RPMI7951 (cell line): ENCODE data around the gene MBOAT2. TPM values are rescaled to one million over a fixed set of nuclear protein-coding genes. Genes with fewer than 3 reads are reported as not detected.
"Not testable (repeated sequence)": the region's sequence is repeated elsewhere in the genome, so short reads cannot be mapped to it uniquely, and the experiment has no call there.

Source experiments
- DNase-seq: peaks from one replicate; pipeline ENCODE4 v3.0.0-alpha.2; 2012; ENCODE audit warnings: low read depth
- total RNA-seq: library from RNA; depleted of rRNA; stranded (reverse); fragments of >200 nt; shearing (Covaris generic); gene quantifications from 2 replicates; pipeline ENCODE4 v1.2.3, GENCODE V29; 2014

The MBOAT2 gene
- total RNA-seq, 1 experiment from 2014 or later = 41.1 TPM

DNA sequence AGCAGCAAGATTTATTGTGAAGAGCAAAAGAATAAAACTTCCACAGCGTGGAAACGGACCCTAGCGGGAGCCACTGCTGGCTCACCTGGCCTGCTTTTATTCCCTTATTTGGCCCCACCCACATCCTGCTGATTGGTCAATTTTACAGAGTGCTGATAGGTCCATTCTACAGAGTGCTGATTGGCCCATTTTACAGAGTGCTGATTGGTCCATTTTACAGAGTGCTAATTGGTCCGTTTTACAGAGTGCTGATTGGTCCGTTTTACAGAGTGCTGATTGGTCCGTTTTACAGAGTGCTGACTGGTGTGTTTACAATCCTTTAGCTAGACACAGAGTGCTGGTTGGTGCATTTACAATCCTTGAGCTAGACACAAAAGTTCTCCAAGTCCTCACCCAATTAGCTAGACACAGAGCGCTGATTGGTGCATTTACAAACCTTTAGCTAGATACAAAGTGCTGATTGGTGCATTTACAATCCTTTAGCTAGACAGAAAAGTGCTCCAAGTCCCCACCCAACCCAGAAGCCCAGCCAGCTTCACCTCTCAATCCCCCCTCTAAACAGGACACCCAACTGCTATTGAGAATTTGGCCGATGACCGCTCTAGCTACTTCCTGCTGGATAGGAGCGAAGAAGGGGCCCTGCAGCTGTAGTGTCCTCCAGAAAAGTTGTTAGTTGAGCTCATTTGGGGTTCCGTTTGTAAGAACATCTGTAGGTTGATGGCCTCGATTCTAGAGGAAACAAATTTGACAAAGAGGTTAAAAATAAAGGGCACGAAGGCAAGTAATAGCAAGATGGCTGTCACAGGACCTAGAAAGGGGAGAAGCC is 108.2 kb downstream of the MBOAT2 start:
- not testable (repeated sequence) for DNase-seq

DNA sequence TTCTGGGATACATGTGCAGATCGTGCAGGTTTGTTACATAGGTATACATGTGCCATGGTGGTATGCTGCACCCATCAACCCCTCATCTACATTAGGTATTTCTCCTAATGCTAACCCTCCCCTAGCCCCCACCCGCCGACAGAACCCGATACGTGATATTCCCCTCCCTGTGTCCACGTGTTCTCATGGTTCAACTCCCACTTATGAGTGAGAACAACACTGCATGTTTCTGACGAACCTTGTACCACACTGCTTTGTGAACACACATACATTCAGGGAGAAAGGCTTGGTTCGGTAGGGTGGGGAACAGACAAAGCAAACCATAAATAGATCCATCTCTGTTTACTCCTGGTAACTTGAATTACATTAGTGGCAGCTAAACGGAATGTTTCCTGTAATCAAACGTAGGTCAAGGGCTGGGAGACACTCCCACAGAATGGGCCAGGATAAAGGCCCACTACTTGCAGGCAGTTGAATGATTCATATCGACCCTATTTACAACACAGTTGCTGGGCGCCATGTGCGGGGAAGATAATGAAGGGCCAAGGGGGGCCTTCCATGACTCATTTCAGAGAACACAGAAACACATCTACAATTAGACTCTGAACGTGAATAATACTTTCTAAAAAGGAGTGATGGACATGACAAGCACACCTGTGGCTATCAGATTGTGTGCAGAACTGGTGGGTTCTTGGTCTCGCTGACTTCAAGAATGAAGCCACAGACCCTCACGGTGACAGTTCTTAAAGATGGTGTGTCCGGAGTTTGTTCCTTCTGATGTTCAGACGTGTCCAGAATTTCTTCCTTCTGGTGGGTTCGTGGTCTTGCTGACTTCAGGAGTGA is 109.3 kb downstream of the MBOAT2 start:
- DNase-seq = no peak

GRCh38 chr2:8893474-8893873 is 110.0 kb downstream of the MBOAT2 start:
- DNase-seq = no peak

GRCh38 chr2:8892111-8892510 is 111.4 kb downstream of the MBOAT2 start:
- no peak for DNase-seq

DNA sequence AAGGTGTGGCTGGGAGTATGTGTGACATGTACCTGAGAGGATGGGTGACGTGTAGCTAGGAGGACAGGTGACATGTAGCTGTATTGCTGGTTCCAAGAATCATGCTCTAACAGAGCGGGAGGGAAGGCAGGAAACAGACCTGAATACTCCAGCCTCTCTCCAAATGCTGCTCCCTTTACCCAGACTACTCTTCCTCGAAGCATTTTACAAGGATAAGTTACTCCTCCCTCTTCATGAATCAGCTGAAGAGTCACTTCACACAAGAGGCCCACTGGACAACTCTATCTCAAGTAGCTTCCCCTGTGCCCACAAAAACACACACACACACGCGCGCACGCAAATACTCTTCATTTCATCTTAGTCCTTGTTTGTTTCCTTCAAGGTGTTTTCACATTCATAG is 113.5 kb downstream of the MBOAT2 start:
- DNase-seq = no peak

- no peak for DNase-seq
These were observed 114.5 kb downstream of the MBOAT2 start for GRCh38 chr2:8888963-8889362.

GRCh38 chr2:8886876-8887275 is 116.6 kb downstream of the MBOAT2 start:
- DNase-seq = no peak

GRCh38 chr2:8886202-8886518 is 117.3 kb downstream of the MBOAT2 start:
- DNase-seq = no peak

GRCh38 chr2:8885449-8886201 is 117.9 kb downstream of the MBOAT2 start:
- no peak for DNase-seq

DNA sequence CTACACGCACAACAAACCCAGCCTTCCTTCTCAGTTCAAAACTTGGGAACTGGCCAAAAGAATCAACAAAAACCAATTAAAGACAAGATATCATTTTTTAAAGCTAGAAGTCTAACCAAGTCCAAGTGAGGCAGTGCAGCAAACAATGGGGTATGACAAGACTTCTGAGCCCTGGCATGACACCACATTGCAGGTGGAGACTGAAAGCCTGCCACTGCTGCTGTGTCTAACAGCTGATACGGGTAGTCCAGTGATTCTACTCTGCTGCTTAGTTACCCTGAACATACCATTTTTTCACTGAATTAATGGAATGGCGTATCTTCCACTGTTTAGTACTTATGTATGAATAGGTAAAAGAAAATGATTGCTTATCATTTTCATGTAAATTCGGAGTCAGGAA is 118.7 kb downstream of the MBOAT2 start:
- DNase-seq = no peak

DNA sequence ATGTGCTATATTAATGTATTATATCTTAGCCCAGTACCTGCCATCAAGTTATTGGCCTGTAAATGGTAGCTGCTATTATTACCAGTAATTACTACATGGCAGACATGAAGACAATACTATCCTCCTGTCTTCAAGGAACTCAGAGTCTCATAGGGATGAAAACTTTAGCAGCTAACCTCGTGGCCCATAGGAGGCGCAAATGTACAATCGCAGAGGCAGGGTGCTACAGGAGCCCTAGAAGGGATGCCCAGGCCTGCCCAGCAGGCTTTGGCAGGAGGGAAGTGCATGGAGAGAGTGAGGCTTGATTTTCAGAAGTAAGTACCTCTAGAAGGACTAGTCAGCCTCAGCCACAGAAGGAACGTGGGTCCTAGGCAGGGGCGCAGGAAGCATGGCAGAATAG is 121.4 kb downstream of the MBOAT2 start:
- DNase-seq = peak; percentile 16

DNA sequence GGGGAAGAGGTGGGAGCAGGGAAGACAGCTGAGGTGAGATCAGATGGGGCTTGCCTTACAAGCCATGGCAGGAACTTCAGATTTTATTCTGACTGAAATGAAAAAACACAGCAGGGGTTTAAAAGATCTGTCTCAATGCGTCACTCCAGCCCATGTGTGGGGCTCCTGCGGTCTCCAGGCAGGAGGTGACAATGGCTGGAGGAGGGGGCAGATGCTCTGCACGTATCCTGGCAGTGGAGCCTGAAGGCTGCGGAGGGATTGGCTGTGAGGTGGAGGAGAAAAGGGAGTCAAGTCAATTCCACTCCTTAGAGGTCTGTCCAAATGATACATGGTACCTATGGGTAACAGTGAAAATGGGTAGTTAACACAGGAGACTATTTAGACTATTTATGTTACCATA is 125.6 kb downstream of the MBOAT2 start:
- no peak for DNase-seq

- DNase-seq = no peak
These were observed 126.2 kb downstream of the MBOAT2 start for GRCh38 chr2:8877332-8877731.

DNA sequence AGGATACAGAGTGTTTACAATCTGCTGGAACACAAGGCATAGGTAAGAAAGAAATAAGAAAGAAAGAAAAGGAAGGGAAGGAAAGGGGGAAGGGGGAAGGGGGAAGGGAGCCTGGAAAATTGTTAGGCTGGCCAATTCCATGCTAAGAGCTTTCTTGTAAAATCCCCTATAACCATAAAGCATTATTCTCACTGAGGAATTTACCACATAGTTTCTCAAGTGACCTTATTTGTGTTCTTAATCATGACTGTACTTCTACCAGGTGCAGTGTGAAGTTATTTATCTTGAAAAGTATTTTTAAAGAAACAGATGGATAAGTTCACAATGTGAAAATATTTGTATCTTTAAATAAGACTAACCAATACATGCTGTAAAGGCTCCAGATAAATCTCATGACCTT is 126.9 kb downstream of the MBOAT2 start:
- no peak for DNase-seq

- DNase-seq = peak; percentile 57
These were observed 130.6 kb downstream of the MBOAT2 start for GRCh38 chr2:8872821-8873432.

GRCh38 chr2:8870441-8870840 is 133.0 kb downstream of the MBOAT2 start:
- DNase-seq = no peak

- DNase-seq = no peak
These were observed 136.1 kb downstream of the MBOAT2 start for GRCh38 chr2:8867363-8867762.

DNA sequence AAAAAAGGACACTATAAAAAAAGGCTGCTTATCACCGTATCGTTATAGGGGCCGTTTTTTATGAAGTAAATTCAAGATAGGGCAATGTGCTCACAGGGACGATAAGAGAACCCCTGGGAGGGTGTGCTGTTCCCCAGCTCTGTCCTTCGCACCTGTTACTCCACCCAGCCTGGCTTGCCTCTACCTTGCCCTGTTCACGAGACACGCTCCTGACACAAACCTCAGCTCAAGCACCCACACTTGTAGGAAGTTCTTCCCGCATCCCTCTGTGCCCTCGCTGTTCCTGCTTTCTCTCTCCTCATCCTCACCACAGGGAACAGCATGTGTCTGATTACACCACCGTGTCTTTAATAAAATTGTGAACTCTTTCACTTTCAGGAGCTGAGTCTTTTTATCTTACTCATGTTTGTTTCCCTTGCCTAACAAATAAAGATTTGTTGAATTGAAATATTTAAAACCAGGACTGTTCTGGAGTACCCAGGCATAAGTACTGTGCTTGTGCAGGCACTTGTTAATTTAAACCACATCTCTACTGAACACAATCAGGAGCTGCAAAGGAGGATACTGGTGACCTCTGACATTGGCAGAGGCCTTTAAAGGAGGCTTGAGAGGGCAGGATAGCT is 140.0 kb downstream of the MBOAT2 start:
- no peak for DNase-seq

GRCh38 chr2:8862230-8862629 is 141.3 kb downstream of the MBOAT2 start:
- DNase-seq = no peak

DNA sequence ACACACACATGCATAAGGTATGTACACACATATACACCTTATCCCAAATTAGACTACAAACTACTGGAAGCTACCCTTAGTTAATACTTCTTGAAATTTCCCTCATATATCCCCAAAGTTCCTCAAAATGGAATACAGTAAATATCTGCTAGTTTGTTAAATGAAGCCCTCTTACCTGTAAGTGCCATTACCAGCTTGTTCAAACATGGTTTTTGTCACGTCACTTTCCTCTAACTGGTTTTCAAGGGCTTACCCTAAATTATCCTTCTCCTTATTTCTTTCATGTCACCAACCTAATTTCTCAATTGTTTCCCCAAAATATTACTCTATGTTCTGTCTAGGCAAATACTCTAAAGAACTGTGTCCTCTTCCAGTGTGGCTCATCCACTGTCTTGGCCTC is 141.7 kb downstream of the MBOAT2 start:
- no peak for DNase-seq

DNA sequence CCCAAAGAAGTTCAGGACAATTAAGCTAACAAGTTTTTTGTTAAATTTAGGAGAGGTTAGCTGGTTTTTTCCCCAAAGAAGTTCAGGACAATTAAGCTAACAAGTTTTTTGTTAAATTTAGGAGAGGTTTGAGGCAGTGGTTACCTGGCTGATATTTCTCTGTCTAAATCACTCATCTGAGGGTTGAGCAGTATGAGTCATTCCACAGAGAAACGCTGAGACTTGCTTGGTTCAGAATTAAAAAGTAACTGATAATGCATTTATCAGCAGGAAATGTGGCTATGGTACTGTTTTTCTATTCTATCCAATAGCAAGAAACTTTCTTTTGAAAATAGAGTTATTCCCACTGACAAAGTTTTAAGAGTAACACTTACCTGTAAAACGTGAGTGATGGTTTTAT is 143.2 kb downstream of the MBOAT2 start:
- no peak for DNase-seq

GRCh38 chr2:8858910-8859309 is 144.6 kb downstream of the MBOAT2 start:
- DNase-seq = no peak
